ENCODE data around the gene ELK3. TPM values are rescaled to one million over a fixed set of nuclear protein-coding genes. Genes with fewer than 3 reads are reported as not detected.

Gene ELK3
- total and polyA plus RNA-seq, 7 donors = 2.3 to 23.8 (median 15.7) TPM

DNA sequence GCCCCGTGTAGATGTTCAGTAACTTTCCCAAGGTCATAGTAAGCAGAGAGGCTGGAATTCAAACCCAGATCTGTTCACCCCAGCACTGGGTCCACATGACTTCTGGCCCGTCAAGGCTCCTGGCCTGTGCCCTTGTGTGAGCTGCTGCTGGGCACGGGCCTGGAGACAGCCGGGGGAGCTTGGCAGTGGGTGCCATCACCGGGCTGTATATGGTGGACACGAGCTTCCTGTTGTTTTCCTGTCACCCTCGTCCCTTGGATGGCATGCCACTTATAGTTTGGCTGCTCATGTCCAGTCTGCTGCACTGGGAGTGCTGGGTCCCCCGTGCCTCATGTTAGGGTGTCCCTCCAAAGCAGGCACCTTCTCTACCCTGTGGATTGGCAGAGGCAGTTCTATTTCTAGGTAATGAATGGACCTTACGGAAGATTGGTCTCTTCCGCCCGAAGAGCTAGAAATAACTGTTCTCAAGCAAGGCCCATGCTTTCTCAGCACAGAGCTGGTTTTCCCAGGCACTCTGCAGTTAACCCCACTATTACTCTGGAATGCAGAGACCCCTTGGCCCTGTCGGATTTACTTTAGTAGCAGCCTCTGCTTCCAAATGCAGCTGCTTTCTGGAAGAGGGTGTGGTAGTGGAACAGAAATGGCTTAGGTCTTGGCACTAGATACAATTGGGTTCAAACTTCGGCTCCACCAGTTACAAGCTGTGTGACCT, 44.3 kb downstream of the ELK3 start:
- Histone ChIP-seq H3K9me3 (no peaks in the 10 kb centered on the region), H3K27ac (peak overlapping the region; percentile 92 to 97 (median 95)), H3K27me3 (no peaks in the 10 kb centered on the region), H3K4me1 (peaks cover 0 to 94% (median 91%) of the 10 kb centered on the region in 4 donors), H3K4me3 (no peak overlapping the region), H3K36me3 (no peaks in the 10 kb centered on the region)
- intact Hi-C loops (cut with DNase I) = loop anchor here (10.0 kb wide), 1 partner anchor 1024 kb away; the partner anchor contains the start of genes FGD6 and VEZT
- 77 to 79% methylated on average over 13 of the region's 13 CpGs for WGBS, 2 donors
- TF ChIP-seq POLR2A (IDR thresholded peaks at IDR 0.05) (no peak), EP300 (IDR thresholded peaks at IDR 0.05) (peak in 1 of 4 donors; percentile 30), POLR2AphosphoS5 (IDR thresholded peaks at IDR 0.05) (peak in 1 of 4 donors; percentile 55)
- peak; percentile 72 for DNase-seq

DNA sequence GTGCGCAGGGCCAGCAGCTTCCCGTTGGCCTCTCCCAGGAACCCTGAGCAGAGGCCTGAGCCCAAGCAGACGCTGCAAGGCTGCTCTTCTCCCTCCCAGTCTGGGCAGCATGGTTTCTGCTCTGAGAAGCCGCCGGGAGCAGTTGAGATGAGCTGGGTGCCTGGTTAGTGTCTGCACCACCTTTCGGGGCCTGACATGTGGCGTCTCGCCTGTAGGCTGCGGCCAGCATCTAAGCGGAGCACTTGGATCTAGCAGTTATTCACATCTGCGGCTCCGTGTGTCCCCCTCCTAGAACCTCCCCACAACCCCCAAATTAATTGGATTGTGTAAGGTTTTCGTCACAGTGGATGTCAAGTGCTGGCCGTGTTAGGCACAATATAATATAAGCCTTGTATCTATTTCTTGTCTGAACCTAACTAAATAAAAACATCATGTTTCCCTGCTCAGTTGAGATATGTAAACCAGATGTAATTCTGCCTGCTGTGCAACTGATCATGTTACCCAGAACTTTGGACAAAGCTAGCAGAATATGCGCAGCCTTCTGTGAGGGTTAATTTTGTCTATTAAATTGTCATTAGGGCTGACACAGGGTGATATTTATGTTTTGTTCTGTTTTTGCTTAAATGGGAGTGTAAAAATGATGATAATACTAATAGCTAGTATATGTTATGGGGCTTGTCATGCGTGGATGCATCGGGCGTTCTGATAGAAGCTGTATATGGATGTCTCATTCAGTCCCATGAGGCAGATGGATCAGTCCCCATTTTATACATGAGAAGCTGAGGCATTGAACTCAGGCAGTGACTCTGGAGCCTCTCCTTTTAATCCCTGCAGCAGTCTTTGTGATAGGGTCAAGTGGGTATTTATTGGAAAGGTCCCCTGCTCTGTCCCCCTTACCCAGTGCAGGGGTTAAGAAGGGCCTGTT, 45.8 kb downstream of the ELK3 start:
- intact Hi-C loops (cut with DNase I) = loop anchor here (10.0 kb wide), 1 partner anchor 1025 kb away; the partner anchor contains the start of genes FGD6 and VEZT
- H3K9me3 ChIP-seq = no peaks in the 10 kb centered on the region
- peak; percentile 95 for DNase-seq
- H3K27me3 ChIP-seq = no peaks in the 10 kb centered on the region
- H3K4me3 ChIP-seq = no peak overlapping the region
- peaks cover 0 to 80% (median 79%) of the 10 kb centered on the region in 4 donors for H3K4me1 ChIP-seq
- 81 to 88% methylated on average over 18 of the region's 18 CpGs for WGBS, 2 donors
- TF ChIP-seq, protein P1, sequence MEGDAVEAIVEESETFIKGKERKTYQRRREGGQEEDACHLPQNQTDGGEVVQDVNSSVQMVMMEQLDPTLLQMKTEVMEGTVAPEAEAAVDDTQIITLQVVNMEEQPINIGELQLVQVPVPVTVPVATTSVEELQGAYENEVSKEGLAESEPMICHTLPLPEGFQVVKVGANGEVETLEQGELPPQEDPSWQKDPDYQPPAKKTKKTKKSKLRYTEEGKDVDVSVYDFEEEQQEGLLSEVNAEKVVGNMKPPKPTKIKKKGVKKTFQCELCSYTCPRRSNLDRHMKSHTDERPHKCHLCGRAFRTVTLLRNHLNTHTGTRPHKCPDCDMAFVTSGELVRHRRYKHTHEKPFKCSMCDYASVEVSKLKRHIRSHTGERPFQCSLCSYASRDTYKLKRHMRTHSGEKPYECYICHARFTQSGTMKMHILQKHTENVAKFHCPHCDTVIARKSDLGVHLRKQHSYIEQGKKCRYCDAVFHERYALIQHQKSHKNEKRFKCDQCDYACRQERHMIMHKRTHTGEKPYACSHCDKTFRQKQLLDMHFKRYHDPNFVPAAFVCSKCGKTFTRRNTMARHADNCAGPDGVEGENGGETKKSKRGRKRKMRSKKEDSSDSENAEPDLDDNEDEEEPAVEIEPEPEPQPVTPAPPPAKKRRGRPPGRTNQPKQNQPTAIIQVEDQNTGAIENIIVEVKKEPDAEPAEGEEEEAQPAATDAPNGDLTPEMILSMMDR (IDR thresholded peaks at IDR 0.05) = no peak
- TF ChIP-seq POLR2AphosphoS5 (IDR thresholded peaks at IDR 0.05) = peak; percentile 87 to 95 (median 92)
- TF ChIP-seq POLR2A (IDR thresholded peaks at IDR 0.05) = no peak
- peak; percentile 45 to 78 (median 56) for TF ChIP-seq EP300 (IDR thresholded peaks at IDR 0.05)
- peak overlapping the region; percentile 92 to 97 (median 95) for H3K27ac ChIP-seq
- H3K36me3 ChIP-seq = no peaks in the 10 kb centered on the region

DNA sequence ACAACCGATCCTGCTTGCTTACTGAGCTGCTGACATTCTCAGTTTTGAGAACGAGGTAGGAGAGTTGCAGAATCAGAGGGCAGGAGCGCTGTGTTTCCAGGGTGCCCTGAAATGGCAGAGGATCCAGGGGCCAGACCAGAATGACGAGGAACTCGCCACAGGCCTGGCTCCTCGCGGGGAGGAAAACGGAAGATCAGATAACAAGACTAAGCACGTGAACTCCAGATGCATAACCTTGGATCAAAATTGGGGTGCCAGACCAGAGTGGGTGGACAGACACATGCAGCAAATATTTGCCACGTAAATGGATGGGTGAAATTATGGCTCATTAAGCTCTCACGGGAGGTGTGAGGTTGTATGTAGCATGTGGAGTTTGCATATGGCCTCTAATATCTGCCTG, 46.5 kb downstream of the ELK3 start:
- Histone ChIP-seq H3K36me3 (no peaks in the 10 kb centered on the region), H3K27ac (peak overlapping the region; percentile 92 to 97 (median 95)), H3K27me3 (no peaks in the 10 kb centered on the region), H3K4me1 (peaks cover 0 to 73% (median 72%) of the 10 kb centered on the region in 4 donors), H3K9me3 (no peaks in the 10 kb centered on the region), H3K4me3 (no peak overlapping the region)
- peak; percentile 52 for DNase-seq
- 79 to 85% methylated on average over 11 of the region's 11 CpGs for WGBS, 2 donors
- intact Hi-C loops (cut with DNase I) = no loop called here
- TF ChIP-seq, protein P1 (IDR thresholded peaks at IDR 0.05) = no peak
- TF ChIP-seq POLR2AphosphoS5 (IDR thresholded peaks at IDR 0.05) (no peak), EP300 (IDR thresholded peaks at IDR 0.05) (no peak), POLR2A (IDR thresholded peaks at IDR 0.05) (no peak)

DNA sequence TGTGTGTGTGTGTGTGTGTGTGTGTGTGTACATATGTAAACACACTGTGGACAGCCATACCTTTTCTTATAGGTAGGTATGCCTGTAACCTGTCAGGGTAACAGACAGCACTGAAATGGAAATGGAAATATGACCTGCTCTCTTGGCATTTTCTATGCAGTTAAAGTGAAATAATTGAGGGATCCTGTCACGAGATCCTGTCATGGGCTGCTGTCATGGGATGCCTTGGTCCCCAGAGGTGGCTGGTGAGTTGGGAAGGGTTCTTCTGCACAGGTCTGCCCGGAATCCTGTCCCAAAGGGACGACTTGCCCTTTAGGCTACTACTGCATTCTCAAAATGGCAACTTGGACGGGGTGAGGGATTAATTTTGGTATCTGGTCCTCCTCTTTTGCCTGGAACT, 47.3 kb downstream of the ELK3 start:
- H3K27me3 ChIP-seq = no peaks in the 10 kb centered on the region
- TF ChIP-seq EP300 (IDR thresholded peaks at IDR 0.05) (no peak), POLR2A (IDR thresholded peaks at IDR 0.05) (no peak), POLR2AphosphoS5 (IDR thresholded peaks at IDR 0.05) (no peak)
- TF ChIP-seq, protein P1 (IDR thresholded peaks at IDR 0.05) = no peak
- no peaks in the 10 kb centered on the region for H3K36me3 ChIP-seq
- H3K4me3 ChIP-seq = no peak overlapping the region
- WGBS, 2 donors = 77 to 83% methylated on average over 4 of the region's 4 CpGs
- H3K27ac ChIP-seq = peak overlapping the region; percentile 92 to 97 (median 95)
- peaks cover 0 to 65% (median 64%) of the 10 kb centered on the region in 4 donors for H3K4me1 ChIP-seq
- intact Hi-C loops (cut with DNase I) = no loop called here
- no peaks in the 10 kb centered on the region for H3K9me3 ChIP-seq
- peak; percentile 56 for DNase-seq
